Measurements from ENCODE around the gene MED14.

MED14 gene

DNA sequence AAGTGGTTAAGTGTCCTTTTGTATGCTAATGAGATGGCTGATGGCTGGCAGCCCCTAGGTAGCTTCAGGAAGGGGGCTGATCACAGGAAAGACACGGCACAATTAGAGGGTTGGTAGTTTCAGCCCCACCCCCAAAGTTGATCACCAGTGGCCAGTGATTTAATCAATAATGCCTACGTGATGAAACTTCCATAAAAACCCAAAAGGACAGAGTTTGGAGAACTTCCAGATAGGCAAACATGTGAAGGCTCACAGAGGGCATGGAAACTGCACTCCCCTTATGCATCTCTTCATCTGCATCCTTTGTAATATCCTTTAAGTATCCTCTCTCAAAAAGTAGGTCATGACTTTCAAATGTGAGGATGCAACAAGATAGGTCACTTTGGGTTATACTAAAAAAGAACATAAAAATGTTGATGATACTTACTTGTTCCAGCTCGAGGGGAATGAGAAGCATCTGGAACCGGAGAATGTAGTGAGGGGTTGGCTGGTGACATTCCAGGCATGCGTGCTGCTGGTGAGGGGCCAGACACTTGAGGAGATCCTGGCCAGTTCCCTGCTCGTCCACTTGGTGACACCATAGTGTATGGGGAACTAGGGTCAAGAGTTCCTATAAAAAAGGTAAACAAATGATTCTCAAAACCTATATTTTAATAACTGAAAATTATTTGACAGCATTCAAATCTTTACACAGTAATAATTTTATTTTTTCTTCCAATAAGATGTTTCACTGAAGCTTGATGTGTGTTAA is 71.3 kb downstream of the MED14 start:
- no peaks in the 10 kb centered on the region for H3K79me2 ChIP-seq (ENCODE audit: control insufficient read depth, insufficient read depth, low read length, unreplicated experiment)
- H3K27ac ChIP-seq (ENCODE audit: low read depth, low read length), result no peak overlapping the region
- no peak overlapping the region for H3K4me3 ChIP-seq (ENCODE audit: low read depth, low read length)
- H3K4me1 ChIP-seq (ENCODE audit: control insufficient read depth, insufficient read depth, low read length, unreplicated experiment), result no peaks in the 10 kb centered on the region
- peaks cover 2% of the 10 kb centered on the region; the same call in 1 of the 2 replicates for H3K36me3 ChIP-seq (ENCODE audit: insufficient read depth, low read length)
- no peak overlapping the region for H2AFZ ChIP-seq (ENCODE audit: low read length, unreplicated experiment)
- no peaks in the 10 kb centered on the region for H3K27me3 ChIP-seq (ENCODE audit: insufficient read depth, low read length)

- no peak overlapping the region for H3K27ac ChIP-seq (ENCODE audit: low read depth, low read length)
Measured at GRCh38 chrX:40663078-40663740, 72.1 kb downstream of the MED14 start.

GRCh38 chrX:40661489-40661888 is 73.9 kb downstream of the MED14 start:
- peaks cover 2% of the 10 kb centered on the region; the same call in 1 of the 2 replicates for H3K36me3 ChIP-seq (ENCODE audit: insufficient read depth, low read length)
- no peak overlapping the region for H3K4me3 ChIP-seq (ENCODE audit: low read depth, low read length)
- H3K27ac ChIP-seq (ENCODE audit: low read depth, low read length), result no peak overlapping the region

More at GRCh38 chrX:40663078-40663740, 72.1 kb downstream of the MED14 start:
- Histone ChIP-seq H3K27me3 (ENCODE audit: insufficient read depth, low read length) (no peaks in the 10 kb centered on the region), H3K36me3 (ENCODE audit: insufficient read depth, low read length) (peaks cover 2% of the 10 kb centered on the region; the same call in 1 of the 2 replicates), H2AFZ (ENCODE audit: low read length, unreplicated experiment) (no peak overlapping the region), H3K4me1 (ENCODE audit: control insufficient read depth, insufficient read depth, low read length, unreplicated experiment) (no peaks in the 10 kb centered on the region), H3K79me2 (ENCODE audit: control insufficient read depth, insufficient read depth, low read length, unreplicated experiment) (no peaks in the 10 kb centered on the region), H3K4me3 (ENCODE audit: low read depth, low read length) (no peak overlapping the region)

GRCh38 chrX:40660381-40660780 is 75.0 kb downstream of the MED14 start:
- H3K36me3 ChIP-seq (ENCODE audit: insufficient read depth, low read length), result peaks cover 2% of the 10 kb centered on the region; the same call in 1 of the 2 replicates
- no peak overlapping the region for H3K27ac ChIP-seq (ENCODE audit: low read depth, low read length)
- no peaks in the 10 kb centered on the region for H3K4me1 ChIP-seq (ENCODE audit: control insufficient read depth, insufficient read depth, low read length, unreplicated experiment)
- no peaks in the 10 kb centered on the region for H3K27me3 ChIP-seq (ENCODE audit: insufficient read depth, low read length)
- H3K4me3 ChIP-seq (ENCODE audit: low read depth, low read length), result no peak overlapping the region
- no peak overlapping the region for H2AFZ ChIP-seq (ENCODE audit: low read length, unreplicated experiment)
- no peaks in the 10 kb centered on the region for H3K79me2 ChIP-seq (ENCODE audit: control insufficient read depth, insufficient read depth, low read length, unreplicated experiment)

More at GRCh38 chrX:40661489-40661888, 73.9 kb downstream of the MED14 start:
- Histone ChIP-seq H2AFZ (ENCODE audit: low read length, unreplicated experiment) (no peak overlapping the region), H3K79me2 (ENCODE audit: control insufficient read depth, insufficient read depth, low read length, unreplicated experiment) (no peaks in the 10 kb centered on the region), H3K27me3 (ENCODE audit: insufficient read depth, low read length) (no peaks in the 10 kb centered on the region), H3K4me1 (ENCODE audit: control insufficient read depth, insufficient read depth, low read length, unreplicated experiment) (no peaks in the 10 kb centered on the region)

- Histone ChIP-seq H2AFZ (ENCODE audit: low read length, unreplicated experiment) (no peak overlapping the region), H3K27ac (ENCODE audit: low read depth, low read length) (no peak overlapping the region), H3K36me3 (ENCODE audit: insufficient read depth, low read length) (no peaks in the 10 kb centered on the region), H3K4me3 (ENCODE audit: low read depth, low read length) (no peak overlapping the region), H3K79me2 (ENCODE audit: control insufficient read depth, insufficient read depth, low read length, unreplicated experiment) (no peaks in the 10 kb centered on the region), H3K27me3 (ENCODE audit: insufficient read depth, low read length) (no peaks in the 10 kb centered on the region), H3K4me1 (ENCODE audit: control insufficient read depth, insufficient read depth, low read length, unreplicated experiment) (no peaks in the 10 kb centered on the region)
Measured at GRCh38 chrX:40653535-40653934, 81.8 kb downstream of the MED14 start.

DNA sequence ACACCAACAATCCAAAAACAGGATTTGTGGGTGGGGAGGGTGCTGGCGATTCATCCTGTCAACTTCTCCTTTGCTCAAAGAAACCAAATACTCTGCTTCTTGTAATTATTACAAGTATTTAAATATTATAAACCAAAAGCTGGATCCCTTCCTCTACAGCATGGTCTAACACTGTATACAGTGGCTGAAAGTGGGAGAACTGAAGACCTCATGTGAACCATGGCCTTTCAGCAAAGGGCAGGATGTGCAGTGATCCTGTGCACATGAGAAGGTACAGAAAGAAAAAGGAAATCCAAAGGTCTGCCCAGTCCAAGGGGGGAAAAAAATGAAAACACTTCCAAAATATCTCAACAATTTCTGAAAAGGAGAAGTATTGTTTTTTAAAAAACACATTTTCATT is 82.7 kb downstream of the MED14 start:
- Histone ChIP-seq H3K27me3 (ENCODE audit: insufficient read depth, low read length) (no peaks in the 10 kb centered on the region), H3K79me2 (ENCODE audit: control insufficient read depth, insufficient read depth, low read length, unreplicated experiment) (no peaks in the 10 kb centered on the region), H3K4me3 (ENCODE audit: low read depth, low read length) (no peak overlapping the region), H3K36me3 (ENCODE audit: insufficient read depth, low read length) (no peaks in the 10 kb centered on the region), H2AFZ (ENCODE audit: low read length, unreplicated experiment) (no peak overlapping the region), H3K27ac (ENCODE audit: low read depth, low read length) (no peak overlapping the region), H3K4me1 (ENCODE audit: control insufficient read depth, insufficient read depth, low read length, unreplicated experiment) (no peaks in the 10 kb centered on the region)

DNA sequence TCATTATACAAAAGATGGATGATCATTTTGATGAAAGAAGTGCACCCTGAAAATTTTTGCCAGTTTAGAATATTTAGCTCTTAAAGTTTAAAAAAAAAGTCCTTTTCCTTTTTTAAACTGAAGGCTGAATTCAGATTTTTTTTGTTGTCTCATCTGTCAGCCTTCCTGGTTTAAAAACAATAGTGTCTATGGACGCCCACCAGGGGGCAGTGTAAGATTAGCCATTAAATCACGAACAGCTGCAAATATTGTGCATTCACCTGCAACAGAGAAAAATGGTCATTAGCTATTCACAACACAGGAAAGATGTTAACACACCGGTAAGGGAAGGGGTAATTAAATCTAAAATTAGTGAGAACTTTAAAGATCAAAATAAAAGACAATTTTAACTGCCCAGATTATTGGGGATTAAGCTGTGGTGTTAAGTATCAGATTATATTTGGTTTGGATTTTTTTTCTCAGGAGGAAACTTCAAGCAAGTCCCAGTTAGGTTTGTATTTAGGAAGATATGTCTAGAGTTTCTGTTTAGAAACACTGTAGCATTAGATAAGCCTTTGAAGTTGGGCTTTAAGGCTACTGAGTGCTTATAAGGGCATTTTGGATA is 83.6 kb downstream of the MED14 start:
- Histone ChIP-seq H3K79me2 (ENCODE audit: control insufficient read depth, insufficient read depth, low read length, unreplicated experiment) (peaks cover 6% of the 10 kb centered on the region), H3K36me3 (ENCODE audit: insufficient read depth, low read length) (no peaks in the 10 kb centered on the region), H3K4me3 (ENCODE audit: low read depth, low read length) (no peak overlapping the region), H3K27me3 (ENCODE audit: insufficient read depth, low read length) (no peaks in the 10 kb centered on the region), H3K27ac (ENCODE audit: low read depth, low read length) (no peak overlapping the region), H3K4me1 (ENCODE audit: control insufficient read depth, insufficient read depth, low read length, unreplicated experiment) (no peaks in the 10 kb centered on the region), H2AFZ (ENCODE audit: low read length, unreplicated experiment) (no peak overlapping the region)

DNA sequence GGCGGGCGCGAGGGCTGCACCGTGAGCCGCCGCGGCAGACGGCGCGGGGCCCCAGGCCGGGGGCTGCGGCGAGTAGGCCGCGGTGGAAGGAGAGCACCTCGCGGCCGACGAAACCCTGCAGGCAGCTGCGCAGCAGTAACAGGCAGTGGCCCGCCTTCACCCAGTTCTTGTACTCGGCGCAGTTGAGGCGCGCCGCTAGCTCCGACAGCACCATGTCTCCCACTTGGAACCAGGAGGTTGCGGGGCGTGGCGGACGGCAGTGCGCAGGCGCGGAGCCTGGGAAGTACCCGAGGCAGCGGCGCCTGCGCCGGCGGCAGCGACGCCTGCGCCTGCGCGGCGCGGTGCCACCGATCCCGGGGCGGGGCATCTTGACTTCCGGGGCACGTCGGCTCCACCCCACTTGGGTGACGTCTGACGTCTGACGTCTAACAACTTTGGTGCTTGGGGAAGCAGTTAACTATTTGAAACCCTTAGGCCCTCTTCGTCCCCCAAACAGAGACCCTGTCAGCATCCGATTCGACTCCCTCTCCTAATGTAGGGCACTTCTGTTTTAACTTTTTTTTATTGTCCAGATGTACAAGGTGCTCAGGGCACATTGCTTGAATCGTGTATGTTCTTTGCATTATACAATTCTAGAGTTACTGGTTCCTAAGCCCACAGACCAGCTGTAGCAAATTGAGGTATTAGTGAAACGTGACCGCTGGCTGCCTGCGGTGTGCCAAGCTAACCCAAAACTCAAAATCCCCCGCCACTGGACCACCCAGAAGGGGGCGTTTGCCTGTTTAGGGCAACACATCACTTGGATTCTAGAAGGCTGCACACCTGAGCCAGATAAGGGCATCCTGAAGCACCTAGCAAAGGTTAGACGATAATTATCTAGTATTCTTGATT is 87.8 kb downstream of the MED14 start, which contains the start of gene CXorf38:
Gene CXorf38, minus strand, starts transcription at position 255 of the 891 bp plus-strand sequence. Its CDS starts 41 bp downstream, at position 214.
- no peaks in the 10 kb centered on the region for H3K36me3 ChIP-seq (ENCODE audit: insufficient read depth, low read length)
- no peaks in the 10 kb centered on the region for H3K27me3 ChIP-seq (ENCODE audit: insufficient read depth, low read length)
- peak within 1 kb of the TSS; percentile 98 for H3K4me3 ChIP-seq (ENCODE audit: low read depth, low read length)
- H3K4me1 ChIP-seq (ENCODE audit: control insufficient read depth, insufficient read depth, low read length, unreplicated experiment), result peaks cover 3% of the 10 kb centered on the region
- H2AFZ ChIP-seq (ENCODE audit: low read length, unreplicated experiment), result peak within 1 kb of the TSS; percentile 50
- H3K79me2 ChIP-seq (ENCODE audit: control insufficient read depth, insufficient read depth, low read length, unreplicated experiment), result peaks cover 43% of the 10 kb centered on the region
- H3K27ac ChIP-seq (ENCODE audit: low read depth, low read length), result peak within 1 kb of the TSS; percentile 62

- no peaks in the 10 kb centered on the region for H3K36me3 ChIP-seq (ENCODE audit: insufficient read depth, low read length)
- no peaks in the 10 kb centered on the region for H3K27me3 ChIP-seq (ENCODE audit: insufficient read depth, low read length)
- H3K4me1 ChIP-seq (ENCODE audit: control insufficient read depth, insufficient read depth, low read length, unreplicated experiment), result peaks cover 3% of the 10 kb centered on the region
- peak overlapping the region; percentile 98 for H3K4me3 ChIP-seq (ENCODE audit: low read depth, low read length)
- H3K27ac ChIP-seq (ENCODE audit: low read depth, low read length), result peak overlapping the region; percentile 62
- no peak overlapping the region for H2AFZ ChIP-seq (ENCODE audit: low read length, unreplicated experiment)
- peaks cover 51% of the 10 kb centered on the region for H3K79me2 ChIP-seq (ENCODE audit: control insufficient read depth, insufficient read depth, low read length, unreplicated experiment)
Measured at GRCh38 chrX:40646489-40647306, 88.6 kb downstream of the MED14 start.
